Measurements from ENCODE around the gene UBE2I. TPM values are rescaled to one million over a fixed set of nuclear protein-coding genes. Genes with fewer than 3 reads are reported as not detected.

UBE2I gene
- total RNA-seq, 1 experiment from 2014 or later: 229 TPM

GRCh38 chr16:1312903-1313302 is 3.5 kb downstream of the UBE2I start:
- no peak overlapping the region for H3K4me3 Mint-ChIP-seq
- ATAC-seq: no peak
- peak overlapping the region; percentile 77 for H3K27ac Mint-ChIP-seq
- H3K27me3 Mint-ChIP-seq (ENCODE audit: low read depth): no peaks in the 10 kb centered on the region
- POLR2A ChIA-PET: no interaction called here
- CTCF ChIA-PET: interaction anchor here (0.9 to 2.8 kb wide), 2 partner anchors 12 to 17 kb away, joined by 5 to 8 read pairs; no protein-coding TSS in a partner anchor
- H3K4me1 Mint-ChIP-seq: peaks cover 8% of the 10 kb centered on the region
- DNase-seq (ENCODE audit: low spot score): no peak
- peaks cover 37% of the 10 kb centered on the region for H3K36me3 Mint-ChIP-seq
- no peaks in the 10 kb centered on the region for H3K9me3 Mint-ChIP-seq
- TF ChIP-seq FOXP1 (CRISPR knock-in tag; IDR thresholded peaks at IDR 0.05; ENCODE audit: borderline replicate concordance): no peak
- TF ChIP-seq FOXK1 (CRISPR knock-in tag; IDR thresholded peaks at IDR 0.05): 0 out of 2 replicates have a peak, but pooled peaks have one; percentile 26

DNA sequence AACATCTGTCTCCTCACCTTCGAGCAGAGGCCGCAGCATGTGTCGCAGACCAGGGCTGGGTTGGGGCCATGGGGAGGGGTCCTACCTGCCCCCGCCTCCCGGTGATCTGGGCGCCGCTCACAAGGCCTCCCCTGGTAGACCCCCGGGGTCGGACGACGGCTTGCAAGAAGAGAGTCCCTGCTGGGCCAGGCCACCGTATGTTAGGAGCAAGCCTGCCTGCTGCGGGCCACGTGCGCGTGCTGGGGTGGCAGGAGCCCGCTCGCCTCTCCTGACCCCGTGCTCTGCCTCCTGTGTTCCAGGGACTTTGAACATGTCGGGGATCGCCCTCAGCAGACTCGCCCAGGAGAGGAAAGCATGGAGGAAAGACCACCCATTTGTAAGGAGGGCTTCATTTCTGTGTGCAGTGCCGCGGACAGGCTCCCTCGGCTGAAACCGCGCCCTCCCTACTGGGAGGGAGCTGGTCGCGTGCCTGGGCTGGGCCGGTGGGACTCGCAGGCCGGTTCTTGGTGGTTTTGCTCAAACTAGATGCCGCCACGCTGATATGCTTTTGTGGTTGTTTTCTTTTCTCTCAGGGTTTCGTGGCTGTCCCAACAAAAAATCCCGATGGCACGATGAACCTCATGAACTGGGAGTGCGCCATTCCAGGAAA is 4.4 kb downstream of the UBE2I start:
- no peak for DNase-seq (ENCODE audit: low spot score)
- Mint-ChIP-seq H3K27me3 (ENCODE audit: low read depth) (no peaks in the 10 kb centered on the region), H3K9me3 (no peaks in the 10 kb centered on the region), H3K27ac (no peak overlapping the region), H3K4me3 (no peak overlapping the region), H3K4me1 (peaks cover 8% of the 10 kb centered on the region), H3K36me3 (peaks cover 47% of the 10 kb centered on the region)
- no peak for ATAC-seq
- POLR2A ChIA-PET: no interaction called here
- CTCF ChIA-PET: interaction anchor here (2.8 kb wide), 1 partner anchor 16 kb away, joined by 8 read pairs; no protein-coding TSS in a partner anchor
- no peak for TF ChIP-seq GTF2I (CRISPR knock-in tag; conservative IDR thresholded peaks at IDR 0.05)
- TF ChIP-seq CREM (CRISPR knock-in tag; IDR thresholded peaks at IDR 0.05): no peak
- TF ChIP-seq CDX4 (CRISPR knock-in tag; IDR thresholded peaks at IDR 0.05; ENCODE audit: borderline replicate concordance): no peak
- TF ChIP-seq EMX1 (CRISPR knock-in tag; IDR thresholded peaks at IDR 0.05): no peak
- no peak for TF ChIP-seq IRF2 (CRISPR knock-in tag; IDR thresholded peaks at IDR 0.05; ENCODE audit: borderline replicate concordance, low read depth)
- TF ChIP-seq ZNF671 (CRISPR knock-in tag; IDR thresholded peaks at IDR 0.05): no peak
- no peak for TF ChIP-seq ZNF219 (CRISPR knock-in tag; IDR thresholded peaks at IDR 0.05; ENCODE audit: borderline replicate concordance)
- TF ChIP-seq, protein P1, sequence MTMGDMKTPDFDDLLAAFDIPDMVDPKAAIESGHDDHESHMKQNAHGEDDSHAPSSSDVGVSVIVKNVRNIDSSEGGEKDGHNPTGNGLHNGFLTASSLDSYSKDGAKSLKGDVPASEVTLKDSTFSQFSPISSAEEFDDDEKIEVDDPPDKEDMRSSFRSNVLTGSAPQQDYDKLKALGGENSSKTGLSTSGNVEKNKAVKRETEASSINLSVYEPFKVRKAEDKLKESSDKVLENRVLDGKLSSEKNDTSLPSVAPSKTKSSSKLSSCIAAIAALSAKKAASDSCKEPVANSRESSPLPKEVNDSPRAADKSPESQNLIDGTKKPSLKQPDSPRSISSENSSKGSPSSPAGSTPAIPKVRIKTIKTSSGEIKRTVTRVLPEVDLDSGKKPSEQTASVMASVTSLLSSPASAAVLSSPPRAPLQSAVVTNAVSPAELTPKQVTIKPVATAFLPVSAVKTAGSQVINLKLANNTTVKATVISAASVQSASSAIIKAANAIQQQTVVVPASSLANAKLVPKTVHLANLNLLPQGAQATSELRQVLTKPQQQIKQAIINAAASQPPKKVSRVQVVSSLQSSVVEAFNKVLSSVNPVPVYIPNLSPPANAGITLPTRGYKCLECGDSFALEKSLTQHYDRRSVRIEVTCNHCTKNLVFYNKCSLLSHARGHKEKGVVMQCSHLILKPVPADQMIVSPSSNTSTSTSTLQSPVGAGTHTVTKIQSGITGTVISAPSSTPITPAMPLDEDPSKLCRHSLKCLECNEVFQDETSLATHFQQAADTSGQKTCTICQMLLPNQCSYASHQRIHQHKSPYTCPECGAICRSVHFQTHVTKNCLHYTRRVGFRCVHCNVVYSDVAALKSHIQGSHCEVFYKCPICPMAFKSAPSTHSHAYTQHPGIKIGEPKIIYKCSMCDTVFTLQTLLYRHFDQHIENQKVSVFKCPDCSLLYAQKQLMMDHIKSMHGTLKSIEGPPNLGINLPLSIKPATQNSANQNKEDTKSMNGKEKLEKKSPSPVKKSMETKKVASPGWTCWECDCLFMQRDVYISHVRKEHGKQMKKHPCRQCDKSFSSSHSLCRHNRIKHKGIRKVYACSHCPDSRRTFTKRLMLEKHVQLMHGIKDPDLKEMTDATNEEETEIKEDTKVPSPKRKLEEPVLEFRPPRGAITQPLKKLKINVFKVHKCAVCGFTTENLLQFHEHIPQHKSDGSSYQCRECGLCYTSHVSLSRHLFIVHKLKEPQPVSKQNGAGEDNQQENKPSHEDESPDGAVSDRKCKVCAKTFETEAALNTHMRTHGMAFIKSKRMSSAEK (CRISPR knock-in tag; IDR thresholded peaks at IDR 0.05; ENCODE audit: borderline replicate concordance): no peak
- TF ChIP-seq, protein P2, sequence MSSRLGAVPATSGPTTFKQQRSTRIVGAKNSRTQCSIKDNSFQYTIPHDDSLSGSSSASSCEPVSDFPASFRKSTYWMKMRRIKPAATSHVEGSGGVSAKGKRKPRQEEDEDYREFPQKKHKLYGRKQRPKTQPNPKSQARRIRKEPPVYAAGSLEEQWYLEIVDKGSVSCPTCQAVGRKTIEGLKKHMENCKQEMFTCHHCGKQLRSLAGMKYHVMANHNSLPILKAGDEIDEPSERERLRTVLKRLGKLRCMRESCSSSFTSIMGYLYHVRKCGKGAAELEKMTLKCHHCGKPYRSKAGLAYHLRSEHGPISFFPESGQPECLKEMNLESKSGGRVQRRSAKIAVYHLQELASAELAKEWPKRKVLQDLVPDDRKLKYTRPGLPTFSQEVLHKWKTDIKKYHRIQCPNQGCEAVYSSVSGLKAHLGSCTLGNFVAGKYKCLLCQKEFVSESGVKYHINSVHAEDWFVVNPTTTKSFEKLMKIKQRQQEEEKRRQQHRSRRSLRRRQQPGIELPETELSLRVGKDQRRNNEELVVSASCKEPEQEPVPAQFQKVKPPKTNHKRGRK (CRISPR knock-in tag; IDR thresholded peaks at IDR 0.05; ENCODE audit: borderline replicate concordance): no peak
- no peak for TF ChIP-seq CTCF (IDR thresholded peaks at IDR 0.05)
- TF ChIP-seq ATF2 (CRISPR knock-in tag; IDR thresholded peaks at IDR 0.05; ENCODE audit: borderline replicate concordance, low read depth): no peak
- TF ChIP-seq, protein P3, sequence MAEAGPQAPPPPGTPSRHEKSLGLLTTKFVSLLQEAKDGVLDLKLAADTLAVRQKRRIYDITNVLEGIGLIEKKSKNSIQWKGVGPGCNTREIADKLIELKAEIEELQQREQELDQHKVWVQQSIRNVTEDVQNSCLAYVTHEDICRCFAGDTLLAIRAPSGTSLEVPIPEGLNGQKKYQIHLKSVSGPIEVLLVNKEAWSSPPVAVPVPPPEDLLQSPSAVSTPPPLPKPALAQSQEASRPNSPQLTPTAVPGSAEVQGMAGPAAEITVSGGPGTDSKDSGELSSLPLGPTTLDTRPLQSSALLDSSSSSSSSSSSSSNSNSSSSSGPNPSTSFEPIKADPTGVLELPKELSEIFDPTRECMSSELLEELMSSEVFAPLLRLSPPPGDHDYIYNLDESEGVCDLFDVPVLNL (CRISPR knock-in tag; IDR thresholded peaks at IDR 0.05; ENCODE audit: borderline replicate concordance, low read depth): no peak
- TF ChIP-seq PRRX2 (CRISPR knock-in tag; IDR thresholded peaks at IDR 0.05): no peak
- TF ChIP-seq SOX15 (CRISPR knock-in tag; IDR thresholded peaks at IDR 0.05): no peak
- no peak for TF ChIP-seq FOXJ3 (CRISPR knock-in tag; IDR thresholded peaks at IDR 0.05; ENCODE audit: borderline replicate concordance)

Data from WTC11 (cell line).